Astrocyte of the spinal cord (primary cell): Measurements from ENCODE around the gene NPLOC4.
"Not testable (repeated sequence)": the region's sequence is repeated elsewhere in the genome, so short reads cannot be mapped to it uniquely, and the experiment has no call there.

ENCODE experiments used
- DNase-seq: peaks from one replicate; pipeline ENCODE4 v3.0.0; 2011; ENCODE audit warnings: low read depth, low spot score
- H3K4me3 ChIP-seq: 2 replicates; pipeline ENCODE4 v1.5.1; 2011; ENCODE audit warnings: low read depth, mild to moderate bottlenecking, low read length, moderate library complexity
- CTCF ChIP-seq: IDR thresholded peaks from 2 replicates; pipeline ENCODE4 v1.5.1; 2012; ENCODE audit warnings: low read depth, mild to moderate bottlenecking, low read length, inconsistent platforms
- in situ Hi-C: cut with HindIII; loops from 2 replicates; pipeline ENCODE4 v1.10.0; 2017; ENCODE audit warnings: low sequenced_read_pairs

Gene NPLOC4

GRCh38 chr17:81621494-81622130 lies 15.3 kb downstream of the NPLOC4 start:
- H3K4me3 ChIP-seq, result no peak overlapping the region
- no peak for TF ChIP-seq CTCF
- DNase-seq, result no peak
- in situ Hi-C loops, result no loop called here

GRCh38 chr17:81618307-81618706 lies 18.6 kb downstream of the NPLOC4 start:
- H3K4me3 ChIP-seq, in situ Hi-C loops, DNase-seq: not testable (repeated sequence)

- no peak for DNase-seq
- no peak overlapping the region for H3K4me3 ChIP-seq
- in situ Hi-C loops, result no loop called here
- no peak for TF ChIP-seq CTCF
These were observed 20.0 kb downstream of the NPLOC4 start for GRCh38 chr17:81616877-81617276.

GRCh38 chr17:81615401-81615930 lies 21.4 kb downstream of the NPLOC4 start:
- in situ Hi-C loops, result no loop called here
- H3K4me3 ChIP-seq, result no peak overlapping the region
- TF ChIP-seq CTCF, result no peak
- no peak for DNase-seq

- TF ChIP-seq CTCF, result no peak
These were observed 24.5 kb downstream of the NPLOC4 start for GRCh38 chr17:81612172-81612970.

GRCh38 chr17:81609541-81610311 lies 27.2 kb downstream of the NPLOC4 start:
- H3K4me3 ChIP-seq, result no peak overlapping the region
- in situ Hi-C loops, result no loop called here
- no peak for TF ChIP-seq CTCF
- no peak for DNase-seq

More at GRCh38 chr17:81612172-81612970, 24.5 kb downstream of the NPLOC4 start:
- DNase-seq, result no peak
- H3K4me3 ChIP-seq, result no peak overlapping the region
- in situ Hi-C loops, result no loop called here
